GM19372 (cell line): Measurements from ENCODE around the gene FAM180B.
A peak's percentile ranks its signal among the peaks of the same experiment; 100 is the strongest.

Experiments used
- ATAC-seq: cut with Tn5 transposase; IDR thresholded peaks from one replicate; pipeline ENCODE4 v1.9.1; 2021; ENCODE audit warnings: mild to moderate bottlenecking, low read depth, moderate library complexity; ENCODE audit not compliant: unreplicated experiment

FAM180B gene

GRCh38 chr11:47566149-47566698 is 20.3 kb upstream of the FAM180B start:
- no peak for ATAC-seq

DNA sequence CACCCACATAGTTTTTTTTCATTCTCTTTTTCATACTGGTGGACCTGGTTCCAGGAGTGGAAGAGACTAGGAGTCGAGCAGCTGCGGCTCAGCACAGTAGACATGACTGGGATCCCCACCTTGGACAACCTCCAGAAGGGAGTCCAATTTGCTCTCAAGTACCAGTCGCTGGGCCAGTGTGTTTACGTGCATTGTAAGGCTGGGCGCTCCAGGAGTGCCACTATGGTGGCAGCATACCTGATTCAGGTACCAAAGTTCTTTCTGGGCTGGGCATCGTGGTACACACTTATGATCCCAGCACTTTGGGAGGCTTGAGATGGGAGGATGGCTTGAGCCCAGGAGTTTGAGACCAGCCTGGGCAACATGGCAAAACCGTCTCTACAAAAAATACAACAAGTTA is 16.8 kb upstream of the FAM180B start:
- ATAC-seq: no peak

DNA sequence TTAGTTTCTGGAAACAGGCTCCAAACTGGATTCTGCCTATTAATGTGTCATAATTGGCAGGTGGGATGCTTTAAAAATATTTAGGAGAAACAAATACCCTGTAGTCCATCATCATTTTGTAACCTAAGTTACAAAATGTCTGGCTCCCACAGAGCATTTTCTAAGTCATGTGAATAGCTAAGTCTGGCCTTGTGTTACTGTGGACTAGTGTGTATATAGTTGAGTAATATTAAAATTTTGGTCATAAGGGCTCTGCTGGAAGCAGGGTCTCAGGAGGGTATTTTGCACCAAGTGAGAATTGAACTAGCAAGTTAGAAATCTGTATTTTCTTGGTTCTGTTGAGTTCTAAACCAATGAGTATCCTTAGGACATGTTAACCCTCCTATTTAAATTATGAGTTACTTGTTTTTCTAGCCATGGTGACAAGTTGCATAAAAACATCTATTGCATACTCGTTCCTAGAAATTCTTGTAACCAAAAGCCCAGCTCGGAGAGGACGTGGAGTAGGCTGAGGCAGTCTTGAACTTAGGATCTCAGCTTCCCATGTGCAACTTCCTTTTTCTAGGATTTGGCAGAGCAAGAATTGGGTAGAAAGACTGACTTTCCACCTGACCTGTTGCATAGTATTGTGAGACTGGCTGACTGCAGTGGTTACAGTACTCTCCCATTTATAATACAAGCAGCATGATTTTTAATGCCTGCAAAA is 15.7 kb upstream of the FAM180B start:
- no peak for ATAC-seq

DNA sequence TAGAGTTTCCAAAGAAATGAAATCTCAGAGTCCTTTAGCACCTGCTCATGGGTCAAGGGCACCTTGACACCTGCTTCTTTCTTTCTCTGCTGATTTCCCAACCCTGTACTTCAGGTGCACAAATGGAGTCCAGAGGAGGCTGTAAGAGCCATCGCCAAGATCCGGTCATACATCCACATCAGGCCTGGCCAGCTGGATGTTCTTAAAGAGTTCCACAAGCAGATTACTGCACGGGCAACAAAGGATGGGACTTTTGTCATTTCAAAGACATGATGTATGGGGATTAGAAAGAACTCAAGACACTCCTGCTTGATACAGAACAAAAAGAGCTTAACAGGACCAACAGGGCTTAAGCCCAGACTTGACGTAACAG is 15.1 kb upstream of the FAM180B start:
- no peak for ATAC-seq

GRCh38 chr11:47571895-47572294 is 14.6 kb upstream of the FAM180B start:
- no peak for ATAC-seq

GRCh38 chr11:47572715-47573255 is 13.7 kb upstream of the FAM180B start:
- no peak for ATAC-seq

DNA sequence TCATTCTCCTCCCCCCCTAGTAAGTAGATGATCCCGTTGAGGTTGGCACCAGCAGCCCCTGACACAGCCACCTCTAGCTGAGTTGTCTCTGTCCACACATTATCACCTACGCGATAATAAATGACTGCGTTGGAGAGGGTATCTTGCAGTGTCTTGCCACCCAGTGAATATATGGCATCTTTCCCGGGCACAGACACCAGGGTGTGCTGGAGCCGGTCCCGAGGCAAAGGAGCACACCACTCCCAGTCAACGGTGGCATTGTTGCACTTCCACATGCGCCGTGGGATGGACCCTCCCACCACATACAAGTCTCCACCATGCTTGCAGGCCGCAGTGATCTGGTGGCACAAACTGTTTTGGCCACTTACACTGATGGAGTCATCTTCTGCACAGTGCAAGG is 13.2 kb upstream of the FAM180B start:
- ATAC-seq: no peak

DNA sequence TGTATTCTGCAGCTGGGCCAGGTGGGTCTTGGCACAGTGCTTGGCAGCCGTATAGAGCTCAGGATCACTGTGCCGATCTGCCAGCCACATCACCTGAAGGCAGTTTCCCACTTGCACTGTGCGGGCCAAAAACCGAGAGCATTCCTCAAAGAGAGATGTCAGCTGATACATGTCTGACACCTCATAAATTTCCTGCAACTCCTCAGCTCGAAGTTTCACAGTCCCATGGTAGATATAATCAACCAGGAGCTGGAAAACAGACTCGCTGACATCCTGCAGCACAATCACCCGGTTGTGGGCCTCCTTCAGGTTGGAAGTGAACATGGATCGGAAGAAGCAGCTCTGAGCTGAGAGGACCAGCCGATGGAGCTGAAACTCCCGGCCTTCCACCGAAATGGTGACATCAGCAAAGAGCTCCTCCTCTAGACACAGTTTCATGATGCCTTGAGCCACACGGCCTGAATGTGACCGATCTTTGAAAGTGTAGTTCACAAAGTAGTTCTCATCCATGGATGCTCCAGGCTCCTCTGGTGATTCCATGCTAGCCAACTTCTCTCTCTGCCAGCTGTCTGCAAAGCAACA is 8.9 kb upstream of the FAM180B start:
- no peak for ATAC-seq

GRCh38 chr11:47578524-47579494 is 7.7 kb upstream of the FAM180B start, which contains the start of the genes KBTBD4 and NDUFS3:
Gene KBTBD4 (minus strand): TSS chr11:47578970. CDS start chr11:47578951, 19 bp downstream.
Gene NDUFS3 (plus strand): TSS chr11:47579074. CDS start chr11:47579092, 18 bp downstream.
- ATAC-seq: peak; percentile 88

DNA sequence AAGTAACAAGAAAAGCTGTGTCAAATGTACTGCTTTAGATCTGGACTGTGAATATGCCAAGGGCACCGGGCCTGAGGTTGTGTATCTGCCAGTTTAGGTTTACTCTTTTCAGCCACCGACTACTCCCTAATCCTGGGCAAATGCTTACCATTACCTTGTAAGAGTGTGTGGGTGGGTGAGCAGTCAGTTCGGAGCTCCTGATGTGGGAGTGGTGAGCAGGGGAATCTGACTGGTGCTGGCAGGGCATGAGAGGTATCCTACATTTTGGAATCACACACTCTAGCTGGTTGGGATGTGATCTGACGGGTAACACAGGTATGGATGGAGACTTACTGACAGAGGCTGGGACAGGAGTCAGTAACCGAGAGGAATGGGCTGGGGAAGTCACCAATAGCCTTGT is 2.6 kb upstream of the FAM180B start:
- ATAC-seq: no peak

GRCh38 chr11:47587039-47587716 is 700 bp downstream of the FAM180B start:
- ATAC-seq: no peak

DNA sequence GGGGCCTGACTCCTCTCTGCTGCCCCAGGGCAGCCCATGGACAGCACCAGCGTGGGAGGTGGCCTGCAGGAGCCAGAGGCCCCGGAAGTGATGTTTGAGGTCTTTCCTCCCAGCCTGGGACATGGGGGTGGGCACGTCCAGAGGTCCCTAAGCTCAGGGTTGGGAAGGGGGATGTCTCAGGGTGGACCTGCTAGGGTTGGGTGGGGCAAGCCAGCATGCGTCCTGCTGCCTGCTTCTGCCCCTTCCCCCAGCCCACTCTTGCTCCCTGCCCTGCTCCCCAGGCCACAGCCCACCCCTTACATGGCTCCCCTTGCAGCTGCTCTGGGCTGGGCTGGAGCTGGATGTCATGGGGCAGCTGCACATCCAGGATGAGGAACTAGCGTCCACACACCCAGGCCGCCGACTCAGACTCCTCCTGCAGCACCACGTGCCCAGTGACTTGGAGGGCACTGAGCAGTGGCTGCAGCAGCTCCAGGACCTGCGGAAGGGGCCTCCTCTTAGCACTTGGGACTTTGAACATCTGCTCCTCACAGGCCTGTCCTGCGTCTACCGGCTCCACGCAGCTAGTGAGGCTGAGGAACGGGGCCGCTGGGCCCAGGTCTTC is 1.3 kb downstream of the FAM180B start:
- ATAC-seq: no peak

DNA sequence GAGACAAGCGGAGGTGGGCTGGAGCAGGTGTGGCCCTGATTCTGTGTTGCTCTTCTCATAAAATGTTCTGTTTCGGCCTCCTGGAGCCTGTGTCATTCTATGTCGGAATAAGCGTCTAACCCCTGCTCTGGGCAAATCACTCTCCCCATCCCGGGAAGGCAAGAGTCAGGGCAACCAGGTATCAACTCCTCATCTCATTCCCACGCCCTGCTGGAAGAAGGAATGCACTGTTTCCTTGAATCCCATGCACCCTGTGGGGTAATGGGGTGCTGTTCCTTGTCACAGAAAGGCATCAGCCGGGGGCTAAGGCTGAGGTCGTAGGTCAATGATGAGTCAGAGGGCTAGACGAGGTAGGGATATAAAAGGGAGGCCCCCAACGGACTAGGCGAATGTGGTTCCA is 2.6 kb downstream of the FAM180B start:
- no peak for ATAC-seq

- no peak for ATAC-seq
Observed at GRCh38 chr11:47589584-47589976, 3.1 kb downstream of the FAM180B start.

DNA sequence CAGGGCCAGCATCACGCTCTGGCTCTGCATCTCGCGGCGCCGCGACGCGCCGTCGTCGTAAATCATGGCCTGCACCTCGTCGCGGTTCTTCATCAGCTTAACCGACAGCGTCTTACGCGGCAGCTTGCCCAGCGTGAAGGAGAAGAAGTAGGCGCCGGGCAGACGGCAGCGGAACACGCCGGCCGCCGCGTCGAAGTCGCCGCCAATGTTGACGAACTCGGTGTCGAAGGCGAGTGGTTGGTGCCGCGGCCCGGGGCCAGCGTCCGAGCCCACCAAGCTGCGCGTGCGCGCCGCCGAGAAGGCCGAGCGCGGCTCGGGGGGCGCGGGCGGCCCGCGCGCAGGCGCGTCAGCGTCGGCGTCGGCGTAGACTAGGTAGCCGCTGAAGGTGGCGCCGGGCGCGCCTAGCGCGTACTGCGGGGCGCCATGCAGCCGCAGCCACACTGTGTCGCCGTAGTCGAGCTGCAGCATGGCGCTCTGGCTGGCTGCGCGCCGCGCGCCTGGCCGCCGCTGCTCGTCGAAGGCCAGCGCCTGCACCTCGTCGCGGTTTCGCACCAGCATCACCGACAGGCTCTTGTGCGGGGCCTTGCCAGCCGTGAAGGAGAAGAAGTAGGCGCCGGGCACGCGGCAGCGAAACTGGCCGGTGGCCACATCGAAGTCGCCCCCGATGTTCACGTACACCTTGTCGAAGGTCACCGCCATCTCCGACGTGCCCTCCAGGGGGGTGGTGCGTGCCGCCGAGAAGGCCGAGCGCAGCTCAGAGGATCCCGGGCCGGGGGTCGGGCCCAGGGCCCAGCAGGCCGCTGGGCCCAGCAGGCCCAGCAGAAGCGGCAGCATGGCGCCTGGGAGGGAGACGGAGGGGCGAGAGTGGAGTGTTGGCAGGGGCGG is 3.7 kb downstream of the FAM180B start:
- ATAC-seq: no peak

DNA sequence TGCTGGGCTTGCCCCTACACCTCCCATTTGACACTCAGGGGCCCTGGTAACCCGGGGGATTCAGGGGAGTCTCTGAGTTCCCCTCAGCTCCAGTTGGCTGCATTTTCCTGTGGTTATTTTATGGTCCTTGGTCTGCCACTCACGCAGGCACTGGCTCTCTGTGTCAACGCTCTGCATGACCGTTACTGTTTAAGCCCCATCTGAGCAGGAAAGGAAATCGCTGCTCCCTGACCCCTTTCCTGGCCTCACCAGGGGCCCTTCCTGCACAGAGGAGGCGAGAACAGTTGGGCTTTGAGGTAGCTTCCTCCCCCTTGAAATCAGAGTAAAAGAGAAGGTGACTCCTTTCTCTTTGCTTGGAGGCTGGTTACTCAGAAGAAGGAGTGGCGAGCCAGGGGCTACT is 5.3 kb downstream of the FAM180B start:
- no peak for ATAC-seq

DNA sequence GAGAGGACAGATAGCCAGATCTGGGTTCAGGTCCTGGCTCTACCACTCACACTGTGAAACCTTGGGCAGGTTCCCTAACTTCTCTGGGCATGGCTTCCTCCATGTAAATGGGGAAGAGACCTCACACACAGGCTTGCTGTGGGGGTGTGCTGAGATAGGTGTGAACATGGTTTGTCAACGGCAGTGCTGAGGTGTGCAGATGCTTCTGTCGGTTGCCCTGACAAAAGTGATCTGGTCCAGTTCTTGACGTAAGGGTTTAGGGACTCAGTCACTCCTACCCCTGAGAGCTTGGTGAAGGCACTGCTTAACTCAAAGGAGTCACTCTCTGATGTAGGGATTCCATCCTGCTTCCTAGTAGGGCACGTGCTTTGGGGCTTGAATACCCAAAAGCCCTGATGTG is 5.8 kb downstream of the FAM180B start:
- ATAC-seq: no peak

GRCh38 chr11:47592970-47593369 is 6.5 kb downstream of the FAM180B start:
- no peak for ATAC-seq

GRCh38 chr11:47593492-47593933 is 7.0 kb downstream of the FAM180B start:
- no peak for ATAC-seq
